RWPE2 (cell line): ENCODE data around the gene ZBTB49.

Experiments used
- ATAC-seq: fragments of 200-7000 bp; cut with Tn5 transposase; 3 replicates; pipeline ENCODE4 v1.9.1; 2021; ENCODE audit warnings: low read depth
- DNase-seq: peaks from one replicate; pipeline ENCODE4 v3.0.0-alpha.2; 2020; ENCODE audit warnings: low spot score
- H3K27ac ChIP-seq: fragments of 450-650 bp; 2 replicates; pipeline ENCODE4 v1.5.1; 2017; ENCODE audit warnings: mild to moderate bottlenecking; ENCODE audit not compliant: poor library complexity, severe bottlenecking
- H3K27me3 ChIP-seq: fragments of 250-450 bp; sonication (Bioruptor Pico); 2 replicates; pipeline ENCODE4 v1.5.1; 2021; ENCODE audit warnings: mild to moderate bottlenecking, moderate library complexity; ENCODE audit not compliant: insufficient read depth, poor library complexity, severe bottlenecking
- H3K36me3 ChIP-seq: fragments of 250-450 bp; sonication (Bioruptor Pico); 2 replicates; pipeline ENCODE4 v1.5.1; 2020; ENCODE audit warnings: low read depth, mild to moderate bottlenecking, moderate library complexity
- H3K4me1 ChIP-seq: fragments of 250-450 bp; sonication (Bioruptor Pico); 2 replicates; pipeline ENCODE4 v1.5.1; 2021; ENCODE audit warnings: mild to moderate bottlenecking, moderate library complexity; ENCODE audit not compliant: insufficient read depth, poor library complexity, severe bottlenecking
- H3K4me3 ChIP-seq: fragments of 250-450 bp; sonication (Bioruptor Pico); 2 replicates; pipeline ENCODE4 v1.5.1; 2021; ENCODE audit warnings: mild to moderate bottlenecking, moderate library complexity; ENCODE audit not compliant: severe bottlenecking
- H3K9me3 ChIP-seq: fragments of 250-450 bp; sonication (Bioruptor Pico); 2 replicates; pipeline ENCODE4 v1.5.1; 2021; ENCODE audit warnings: mild to moderate bottlenecking, moderate library complexity; ENCODE audit not compliant: severe bottlenecking
- CTCF ChIP-seq: fragments of 450-650 bp; IDR thresholded peaks from one replicate; pipeline ENCODE4 v1.5.1; 2017; ENCODE audit warnings: mild to moderate bottlenecking, moderate library complexity; ENCODE audit not compliant: poor library complexity, severe bottlenecking

ZBTB49 gene

DNA sequence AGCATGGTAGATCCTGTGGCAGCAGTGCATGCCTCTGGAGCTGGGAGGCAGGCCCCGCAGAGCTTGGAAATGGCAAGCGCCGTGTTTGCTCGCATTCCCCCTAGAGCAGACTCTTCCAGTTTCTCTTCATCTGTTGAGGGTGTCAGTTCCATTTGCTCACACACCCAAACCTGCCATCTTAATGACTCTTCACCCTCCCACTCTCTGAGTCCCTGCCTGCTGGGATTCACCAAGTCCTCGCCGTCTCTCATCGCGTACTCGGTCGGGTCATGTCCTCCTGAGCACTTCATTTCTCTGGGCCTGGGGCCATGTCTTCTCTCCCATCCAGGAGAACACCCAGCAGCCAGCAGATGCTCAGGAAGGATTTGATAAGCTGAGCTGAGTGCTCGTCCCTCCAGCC lies 16.9 kb downstream of the ZBTB49 start:
- Histone ChIP-seq H3K9me3 (no peaks in the 10 kb centered on the region), H3K4me1 (peaks cover 12% of the 10 kb centered on the region), H3K27me3 (no peaks in the 10 kb centered on the region), H3K36me3 (peaks cover 22% of the 10 kb centered on the region), H3K27ac (no peak overlapping the region), H3K4me3 (no peak overlapping the region)
- no peak for TF ChIP-seq CTCF
- ATAC-seq (no peak), DNase-seq (no peak)

DNA sequence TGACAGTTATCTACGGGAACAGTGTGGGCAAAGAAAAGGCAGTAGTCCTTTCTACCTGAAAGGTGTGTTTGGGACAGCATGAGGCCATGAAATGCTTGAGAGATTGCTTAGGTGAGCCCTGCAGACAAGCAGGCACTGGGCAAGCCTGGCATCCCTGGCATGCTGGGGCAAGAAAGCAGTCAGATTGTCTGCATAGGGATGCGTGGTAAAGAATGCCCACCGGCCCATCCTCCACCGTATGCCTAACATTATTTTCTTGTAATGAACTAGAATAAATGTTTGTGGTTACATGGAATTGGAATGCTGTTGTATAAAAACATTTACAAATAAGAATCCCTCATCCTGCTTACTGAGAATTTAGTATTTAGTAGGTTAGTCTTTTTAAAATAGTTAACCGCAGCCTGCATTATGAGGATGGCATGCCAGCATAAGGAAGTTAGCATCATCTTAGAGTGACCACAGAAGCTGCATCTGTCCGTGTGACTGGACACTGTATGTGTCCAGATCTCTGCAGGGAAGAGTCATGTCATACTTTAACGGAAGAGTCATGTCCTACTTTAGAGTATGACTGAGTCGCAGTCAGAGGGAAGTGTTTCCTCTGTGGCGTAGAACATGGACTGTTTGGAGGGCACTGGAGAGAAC lies 18.9 kb downstream of the ZBTB49 start:
- H3K4me3 ChIP-seq, result no peak overlapping the region
- peak overlapping the region; percentile 37 for H3K27ac ChIP-seq
- H3K36me3 ChIP-seq, result peaks cover 6% of the 10 kb centered on the region
- peaks cover 12% of the 10 kb centered on the region for H3K4me1 ChIP-seq
- no peaks in the 10 kb centered on the region for H3K9me3 ChIP-seq
- peak; percentile 79 for ATAC-seq
- no peak for DNase-seq
- no peaks in the 10 kb centered on the region for H3K27me3 ChIP-seq
- no peak for TF ChIP-seq CTCF

DNA sequence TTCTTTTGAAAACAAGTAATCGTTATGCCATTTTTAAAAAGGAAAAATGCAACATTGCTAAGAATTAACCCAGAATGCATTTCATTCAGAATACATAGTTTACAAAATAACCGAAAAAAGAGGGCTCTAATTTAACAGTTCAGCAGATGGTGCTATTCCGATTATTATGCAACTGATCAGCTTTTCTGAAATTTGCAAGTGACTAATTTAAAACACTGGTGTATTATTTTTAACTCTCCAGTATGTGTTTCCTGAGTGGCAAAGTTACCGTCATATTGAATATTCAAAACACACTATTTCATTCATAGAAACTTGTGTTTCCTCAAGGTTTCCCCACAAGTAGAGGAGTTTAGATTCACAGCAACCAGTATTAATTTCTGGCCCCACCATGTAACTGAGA lies 21.1 kb downstream of the ZBTB49 start:
- no peak for TF ChIP-seq CTCF
- no peak overlapping the region for H3K4me3 ChIP-seq
- 0 out of 2 replicates have a peak, but pooled peaks cover 6% of the 10 kb centered on the region for H3K36me3 ChIP-seq
- peaks cover 12% of the 10 kb centered on the region for H3K4me1 ChIP-seq
- DNase-seq (no peak), ATAC-seq (no peak)
- no peaks in the 10 kb centered on the region for H3K27me3 ChIP-seq
- H3K27ac ChIP-seq, result no peak overlapping the region
- no peaks in the 10 kb centered on the region for H3K9me3 ChIP-seq

GRCh38 chr4:4315461-4316149 lies 25.6 kb downstream of the ZBTB49 start:
- Histone ChIP-seq H3K36me3 (0 out of 2 replicates have a peak, but pooled peaks cover 6% of the 10 kb centered on the region), H3K4me3 (no peak overlapping the region), H3K9me3 (no peaks in the 10 kb centered on the region), H3K4me1 (no peaks in the 10 kb centered on the region), H3K27me3 (no peaks in the 10 kb centered on the region), H3K27ac (no peak overlapping the region)
- ATAC-seq (no peak), DNase-seq (no peak)
- TF ChIP-seq CTCF, result no peak

DNA sequence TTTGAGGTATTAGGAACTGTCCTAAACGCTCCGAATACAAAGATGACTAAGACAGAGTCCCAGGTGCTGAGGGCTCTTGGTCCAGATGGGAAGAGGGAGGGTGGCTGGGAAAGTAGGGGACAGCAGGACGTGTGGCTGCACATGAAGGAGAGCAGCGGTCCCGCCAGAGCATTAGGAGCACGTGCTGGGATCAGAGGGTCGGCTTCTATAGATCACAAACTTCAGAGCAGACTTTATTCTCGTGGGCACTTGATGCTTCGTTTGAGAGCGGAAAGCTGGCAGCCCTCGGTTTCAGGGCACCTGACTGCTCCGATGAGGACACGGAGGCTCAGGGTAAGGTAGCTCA lies 26.1 kb downstream of the ZBTB49 start:
- Histone ChIP-seq H3K4me3 (no peak overlapping the region), H3K36me3 (0 out of 2 replicates have a peak, but pooled peaks cover 6% of the 10 kb centered on the region), H3K4me1 (no peaks in the 10 kb centered on the region), H3K27me3 (no peaks in the 10 kb centered on the region), H3K9me3 (no peaks in the 10 kb centered on the region), H3K27ac (no peak overlapping the region)
- DNase-seq, result no peak
- no peak for TF ChIP-seq CTCF
- ATAC-seq, result no peak
